HepG2 (cell line): ENCODE results near the gene C1orf198.

Experiments
- MTA3 ChIP-seq: sonication (generic); formaldehyde crosslinking; IDR thresholded peaks from 2 replicates; pipeline ENCODE4 v1.4.0; 2020; ENCODE audit warnings: missing genetic modification reagents
- NR2C2 ChIP-seq: sonication (generic); formaldehyde crosslinking; IDR thresholded peaks from 2 replicates; pipeline ENCODE4 v1.4.0; 2020; ENCODE audit warnings: missing genetic modification reagents, mild to moderate bottlenecking, moderate library complexity, borderline replicate concordance
- POLR2AphosphoS5 ChIP-seq: IDR thresholded peaks from 2 replicates; pipeline ENCODE4 v1.6.1; 2012; ENCODE audit warnings: low read depth, low read length
- ZNF143 ChIP-seq: sonication (generic); formaldehyde crosslinking; IDR thresholded peaks from 2 replicates; pipeline ENCODE4 v1.4.0; 2020; ENCODE audit warnings: missing genetic modification reagents
- ZNF274 ChIP-seq: sonication (generic); formaldehyde crosslinking; IDR thresholded peaks from 2 replicates; pipeline ENCODE4 v1.5.1; 2020; ENCODE audit warnings: mild to moderate bottlenecking, missing genetic modification reagents
- TF ChIP-seq, protein P1 (sequence below): IDR thresholded peaks from 2 replicates; pipeline ENCODE4 v1.6.1; 2016; ENCODE audit warnings: low read depth, missing genetic modification reagents, missing compliant biosample characterization
- TF ChIP-seq, protein P2 (sequence below): sonication (generic); formaldehyde crosslinking; IDR thresholded peaks from 2 replicates; pipeline ENCODE4 v1.5.0; 2020; ENCODE audit warnings: mild to moderate bottlenecking, missing genetic modification reagents, borderline replicate concordance
- TF ChIP-seq, protein P3 (sequence below): sonication (generic); formaldehyde crosslinking; IDR thresholded peaks from 2 replicates; pipeline ENCODE4 v1.8.1; 2022; ENCODE audit warnings: mild to moderate bottlenecking, missing genetic modification reagents

DNA sequence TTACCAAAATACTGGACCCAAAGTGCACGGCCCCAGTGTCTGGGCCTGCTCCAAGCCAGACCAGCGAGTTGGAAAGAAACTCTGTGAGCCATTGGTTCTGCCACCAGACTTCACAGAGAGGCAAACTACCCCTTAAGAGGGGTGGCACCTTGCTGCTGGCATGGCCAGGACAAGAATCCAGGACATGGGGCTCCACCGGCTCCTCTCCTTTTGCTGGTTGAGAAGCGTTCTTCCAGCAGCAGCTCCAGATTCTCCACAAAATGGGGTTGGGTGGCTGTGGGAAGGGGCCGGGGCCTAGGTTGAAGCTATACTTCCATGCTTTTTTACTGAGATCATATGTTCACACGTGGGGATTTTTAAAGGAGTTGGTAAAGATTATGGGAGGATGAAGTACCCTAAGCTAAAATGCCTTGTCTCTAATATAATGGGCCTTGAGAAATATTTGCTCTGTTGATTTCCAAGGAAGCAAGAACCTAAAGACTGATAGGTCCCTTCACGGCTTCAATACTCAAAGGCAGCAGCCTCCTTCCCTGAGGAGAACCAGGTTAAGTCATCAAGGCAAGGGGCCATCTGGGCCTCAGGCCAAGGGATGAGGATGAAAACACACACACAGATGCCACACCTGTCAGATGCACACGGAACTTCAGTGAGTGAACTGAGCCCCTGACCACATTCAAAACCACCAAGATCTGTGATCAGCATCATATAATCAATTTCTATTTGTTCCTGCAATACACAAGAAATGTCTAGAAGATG lies 3.1 kb downstream of the C1orf198 start:
- TF ChIP-seq ZNF274 = no peak
- no peak for TF ChIP-seq NR2C2 (CRISPR knock-in tag)
- TF ChIP-seq MTA3 (CRISPR knock-in tag) = no peak
- TF ChIP-seq, protein P1, sequence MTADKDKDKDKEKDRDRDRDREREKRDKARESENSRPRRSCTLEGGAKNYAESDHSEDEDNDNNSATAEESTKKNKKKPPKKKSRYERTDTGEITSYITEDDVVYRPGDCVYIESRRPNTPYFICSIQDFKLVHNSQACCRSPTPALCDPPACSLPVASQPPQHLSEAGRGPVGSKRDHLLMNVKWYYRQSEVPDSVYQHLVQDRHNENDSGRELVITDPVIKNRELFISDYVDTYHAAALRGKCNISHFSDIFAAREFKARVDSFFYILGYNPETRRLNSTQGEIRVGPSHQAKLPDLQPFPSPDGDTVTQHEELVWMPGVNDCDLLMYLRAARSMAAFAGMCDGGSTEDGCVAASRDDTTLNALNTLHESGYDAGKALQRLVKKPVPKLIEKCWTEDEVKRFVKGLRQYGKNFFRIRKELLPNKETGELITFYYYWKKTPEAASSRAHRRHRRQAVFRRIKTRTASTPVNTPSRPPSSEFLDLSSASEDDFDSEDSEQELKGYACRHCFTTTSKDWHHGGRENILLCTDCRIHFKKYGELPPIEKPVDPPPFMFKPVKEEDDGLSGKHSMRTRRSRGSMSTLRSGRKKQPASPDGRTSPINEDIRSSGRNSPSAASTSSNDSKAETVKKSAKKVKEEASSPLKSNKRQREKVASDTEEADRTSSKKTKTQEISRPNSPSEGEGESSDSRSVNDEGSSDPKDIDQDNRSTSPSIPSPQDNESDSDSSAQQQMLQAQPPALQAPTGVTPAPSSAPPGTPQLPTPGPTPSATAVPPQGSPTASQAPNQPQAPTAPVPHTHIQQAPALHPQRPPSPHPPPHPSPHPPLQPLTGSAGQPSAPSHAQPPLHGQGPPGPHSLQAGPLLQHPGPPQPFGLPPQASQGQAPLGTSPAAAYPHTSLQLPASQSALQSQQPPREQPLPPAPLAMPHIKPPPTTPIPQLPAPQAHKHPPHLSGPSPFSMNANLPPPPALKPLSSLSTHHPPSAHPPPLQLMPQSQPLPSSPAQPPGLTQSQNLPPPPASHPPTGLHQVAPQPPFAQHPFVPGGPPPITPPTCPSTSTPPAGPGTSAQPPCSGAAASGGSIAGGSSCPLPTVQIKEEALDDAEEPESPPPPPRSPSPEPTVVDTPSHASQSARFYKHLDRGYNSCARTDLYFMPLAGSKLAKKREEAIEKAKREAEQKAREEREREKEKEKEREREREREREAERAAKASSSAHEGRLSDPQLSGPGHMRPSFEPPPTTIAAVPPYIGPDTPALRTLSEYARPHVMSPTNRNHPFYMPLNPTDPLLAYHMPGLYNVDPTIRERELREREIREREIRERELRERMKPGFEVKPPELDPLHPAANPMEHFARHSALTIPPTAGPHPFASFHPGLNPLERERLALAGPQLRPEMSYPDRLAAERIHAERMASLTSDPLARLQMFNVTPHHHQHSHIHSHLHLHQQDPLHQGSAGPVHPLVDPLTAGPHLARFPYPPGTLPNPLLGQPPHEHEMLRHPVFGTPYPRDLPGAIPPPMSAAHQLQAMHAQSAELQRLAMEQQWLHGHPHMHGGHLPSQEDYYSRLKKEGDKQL = no peak
- TF ChIP-seq, protein P2, sequence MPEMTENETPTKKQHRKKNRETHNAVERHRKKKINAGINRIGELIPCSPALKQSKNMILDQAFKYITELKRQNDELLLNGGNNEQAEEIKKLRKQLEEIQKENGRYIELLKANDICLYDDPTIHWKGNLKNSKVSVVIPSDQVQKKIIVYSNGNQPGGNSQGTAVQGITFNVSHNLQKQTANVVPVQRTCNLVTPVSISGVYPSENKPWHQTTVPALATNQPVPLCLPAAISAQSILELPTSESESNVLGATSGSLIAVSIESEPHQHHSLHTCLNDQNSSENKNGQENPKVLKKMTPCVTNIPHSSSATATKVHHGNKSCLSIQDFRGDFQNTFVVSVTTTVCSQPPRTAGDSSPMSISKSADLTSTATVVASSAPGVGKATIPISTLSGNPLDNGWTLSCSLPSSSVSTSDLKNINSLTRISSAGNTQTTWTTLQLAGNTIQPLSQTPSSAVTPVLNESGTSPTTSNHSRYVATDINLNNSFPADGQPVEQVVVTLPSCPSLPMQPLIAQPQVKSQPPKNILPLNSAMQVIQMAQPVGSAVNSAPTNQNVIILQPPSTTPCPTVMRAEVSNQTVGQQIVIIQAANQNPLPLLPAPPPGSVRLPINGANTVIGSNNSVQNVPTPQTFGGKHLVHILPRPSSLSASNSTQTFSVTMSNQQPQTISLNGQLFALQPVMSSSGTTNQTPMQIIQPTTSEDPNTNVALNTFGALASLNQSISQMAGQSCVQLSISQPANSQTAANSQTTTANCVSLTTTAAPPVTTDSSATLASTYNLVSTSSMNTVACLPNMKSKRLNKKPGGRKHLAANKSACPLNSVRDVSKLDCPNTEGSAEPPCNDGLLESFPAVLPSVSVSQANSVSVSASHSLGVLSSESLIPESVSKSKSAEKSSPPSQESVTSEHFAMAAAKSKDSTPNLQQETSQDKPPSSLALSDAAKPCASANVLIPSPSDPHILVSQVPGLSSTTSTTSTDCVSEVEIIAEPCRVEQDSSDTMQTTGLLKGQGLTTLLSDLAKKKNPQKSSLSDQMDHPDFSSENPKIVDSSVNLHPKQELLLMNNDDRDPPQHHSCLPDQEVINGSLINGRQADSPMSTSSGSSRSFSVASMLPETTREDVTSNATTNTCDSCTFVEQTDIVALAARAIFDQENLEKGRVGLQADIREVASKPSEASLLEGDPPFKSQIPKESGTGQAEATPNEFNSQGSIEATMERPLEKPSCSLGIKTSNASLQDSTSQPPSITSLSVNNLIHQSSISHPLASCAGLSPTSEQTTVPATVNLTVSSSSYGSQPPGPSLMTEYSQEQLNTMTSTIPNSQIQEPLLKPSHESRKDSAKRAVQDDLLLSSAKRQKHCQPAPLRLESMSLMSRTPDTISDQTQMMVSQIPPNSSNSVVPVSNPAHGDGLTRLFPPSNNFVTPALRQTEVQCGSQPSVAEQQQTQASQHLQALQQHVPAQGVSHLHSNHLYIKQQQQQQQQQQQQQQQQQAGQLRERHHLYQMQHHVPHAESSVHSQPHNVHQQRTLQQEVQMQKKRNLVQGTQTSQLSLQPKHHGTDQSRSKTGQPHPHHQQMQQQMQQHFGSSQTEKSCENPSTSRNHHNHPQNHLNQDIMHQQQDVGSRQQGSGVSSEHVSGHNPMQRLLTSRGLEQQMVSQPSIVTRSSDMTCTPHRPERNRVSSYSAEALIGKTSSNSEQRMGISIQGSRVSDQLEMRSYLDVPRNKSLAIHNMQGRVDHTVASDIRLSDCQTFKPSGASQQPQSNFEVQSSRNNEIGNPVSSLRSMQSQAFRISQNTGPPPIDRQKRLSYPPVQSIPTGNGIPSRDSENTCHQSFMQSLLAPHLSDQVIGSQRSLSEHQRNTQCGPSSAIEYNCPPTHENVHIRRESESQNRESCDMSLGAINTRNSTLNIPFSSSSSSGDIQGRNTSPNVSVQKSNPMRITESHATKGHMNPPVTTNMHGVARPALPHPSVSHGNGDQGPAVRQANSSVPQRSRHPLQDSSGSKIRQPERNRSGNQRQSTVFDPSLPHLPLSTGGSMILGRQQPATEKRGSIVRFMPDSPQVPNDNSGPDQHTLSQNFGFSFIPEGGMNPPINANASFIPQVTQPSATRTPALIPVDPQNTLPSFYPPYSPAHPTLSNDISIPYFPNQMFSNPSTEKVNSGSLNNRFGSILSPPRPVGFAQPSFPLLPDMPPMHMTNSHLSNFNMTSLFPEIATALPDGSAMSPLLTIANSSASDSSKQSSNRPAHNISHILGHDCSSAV (CRISPR knock-in tag) = no peak
- TF ChIP-seq ZNF143 (CRISPR knock-in tag) = no peak
- TF ChIP-seq, protein P3, sequence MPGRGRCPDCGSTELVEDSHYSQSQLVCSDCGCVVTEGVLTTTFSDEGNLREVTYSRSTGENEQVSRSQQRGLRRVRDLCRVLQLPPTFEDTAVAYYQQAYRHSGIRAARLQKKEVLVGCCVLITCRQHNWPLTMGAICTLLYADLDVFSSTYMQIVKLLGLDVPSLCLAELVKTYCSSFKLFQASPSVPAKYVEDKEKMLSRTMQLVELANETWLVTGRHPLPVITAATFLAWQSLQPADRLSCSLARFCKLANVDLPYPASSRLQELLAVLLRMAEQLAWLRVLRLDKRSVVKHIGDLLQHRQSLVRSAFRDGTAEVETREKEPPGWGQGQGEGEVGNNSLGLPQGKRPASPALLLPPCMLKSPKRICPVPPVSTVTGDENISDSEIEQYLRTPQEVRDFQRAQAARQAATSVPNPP = no peak
- TF ChIP-seq POLR2AphosphoS5 = no peak
